Right atrium auricular region (tissue), 2 donors: ENCODE measurements around the gene NTRK3. TPM values are rescaled to one million over a fixed set of nuclear protein-coding genes. Genes with fewer than 3 reads are reported as not detected.

Experiments
- DNase-seq: peaks from one replicate; pipeline ENCODE4 v3.0.0-alpha.2; 2019; ENCODE audit warnings: low spot score
- H3K27ac ChIP-seq, 2 donors: fragments of 200-600 bp; sonication (generic); 1 replicate in 1 of 2; 2 replicates in 1 of 2; pipeline ENCODE4 v1.5.1; 2016 to 2019
- H3K27me3 ChIP-seq, 2 donors: fragments of 200-600 bp; sonication (generic); one replicate each; pipeline versions ENCODE4 v1.5.1 to v1.6.0; 2017 to 2019
- H3K36me3 ChIP-seq: fragments of 200-600 bp; sonication (generic); one replicate; pipeline ENCODE4 v1.5.1; 2016
- H3K4me1 ChIP-seq, 2 donors: fragments of 200-600 bp; sonication (generic); one replicate each; pipeline versions ENCODE4 v1.5.1 to v1.6.0; 2017 to 2019
- H3K4me3 ChIP-seq, 2 donors: fragments of 200-600 bp; sonication (generic); 1 replicate in 1 of 2; 2 replicates in 1 of 2; pipeline ENCODE4 v1.5.1; 2017 to 2019; ENCODE audit warnings: mild to moderate bottlenecking in 1 of 2, moderate library complexity in 1 of 2
- H3K9me3 ChIP-seq, 2 donors: fragments of 200-600 bp; sonication (generic); one replicate each; pipeline ENCODE4 v1.5.1; 2019
- total RNA-seq, 2 donors: library from RNA; depleted of rRNA; stranded (reverse); fragments of >200 nt; gene quantifications; one replicate each; pipeline ENCODE4 v1.1.0, GENCODE V29; 2016
- TF ChIP-seq, protein P1 (sequence below), 2 donors: fragments of 200-600 bp; sonication (generic); IDR thresholded peaks; one replicate each; pipeline ENCODE4 v1.5.1; 2019; ENCODE audit warnings: antibody characterized with exemption in 2 of 2

The NTRK3 gene
- total RNA-seq, 2 donors from 2014 or later, result 1.5 to 4.5 TPM

DNA sequence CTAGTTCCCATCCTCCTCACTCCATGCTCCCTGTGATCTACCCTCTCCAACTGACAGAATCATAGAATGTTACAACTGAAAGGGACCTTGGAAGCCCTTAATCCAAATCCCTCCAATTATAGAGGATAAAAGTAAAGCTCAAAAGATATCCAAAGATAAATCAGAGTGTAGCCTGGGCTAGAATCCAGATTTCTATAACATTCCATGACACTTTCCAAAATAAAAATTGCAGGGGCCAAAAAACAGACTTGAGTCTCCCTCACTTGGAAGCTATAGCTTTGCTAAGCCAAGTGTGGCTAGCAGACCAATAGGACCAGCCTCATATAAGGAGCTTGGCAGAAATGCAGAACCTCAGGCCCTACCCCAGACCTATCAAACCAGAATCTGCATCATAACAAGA, 148.1 kb downstream of the NTRK3 start:
- Histone ChIP-seq H3K36me3 (no peaks in the 10 kb centered on the region), H3K27ac (no peak overlapping the region), H3K9me3 (no peaks in the 10 kb centered on the region), H3K4me3 (no peak overlapping the region), H3K4me1 (no peaks in the 10 kb centered on the region), H3K27me3 (no peaks in the 10 kb centered on the region)
- DNase-seq, result no peak
- TF ChIP-seq, protein P1, sequence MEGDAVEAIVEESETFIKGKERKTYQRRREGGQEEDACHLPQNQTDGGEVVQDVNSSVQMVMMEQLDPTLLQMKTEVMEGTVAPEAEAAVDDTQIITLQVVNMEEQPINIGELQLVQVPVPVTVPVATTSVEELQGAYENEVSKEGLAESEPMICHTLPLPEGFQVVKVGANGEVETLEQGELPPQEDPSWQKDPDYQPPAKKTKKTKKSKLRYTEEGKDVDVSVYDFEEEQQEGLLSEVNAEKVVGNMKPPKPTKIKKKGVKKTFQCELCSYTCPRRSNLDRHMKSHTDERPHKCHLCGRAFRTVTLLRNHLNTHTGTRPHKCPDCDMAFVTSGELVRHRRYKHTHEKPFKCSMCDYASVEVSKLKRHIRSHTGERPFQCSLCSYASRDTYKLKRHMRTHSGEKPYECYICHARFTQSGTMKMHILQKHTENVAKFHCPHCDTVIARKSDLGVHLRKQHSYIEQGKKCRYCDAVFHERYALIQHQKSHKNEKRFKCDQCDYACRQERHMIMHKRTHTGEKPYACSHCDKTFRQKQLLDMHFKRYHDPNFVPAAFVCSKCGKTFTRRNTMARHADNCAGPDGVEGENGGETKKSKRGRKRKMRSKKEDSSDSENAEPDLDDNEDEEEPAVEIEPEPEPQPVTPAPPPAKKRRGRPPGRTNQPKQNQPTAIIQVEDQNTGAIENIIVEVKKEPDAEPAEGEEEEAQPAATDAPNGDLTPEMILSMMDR (IDR thresholded peaks at IDR 0.05), result no peak

DNA sequence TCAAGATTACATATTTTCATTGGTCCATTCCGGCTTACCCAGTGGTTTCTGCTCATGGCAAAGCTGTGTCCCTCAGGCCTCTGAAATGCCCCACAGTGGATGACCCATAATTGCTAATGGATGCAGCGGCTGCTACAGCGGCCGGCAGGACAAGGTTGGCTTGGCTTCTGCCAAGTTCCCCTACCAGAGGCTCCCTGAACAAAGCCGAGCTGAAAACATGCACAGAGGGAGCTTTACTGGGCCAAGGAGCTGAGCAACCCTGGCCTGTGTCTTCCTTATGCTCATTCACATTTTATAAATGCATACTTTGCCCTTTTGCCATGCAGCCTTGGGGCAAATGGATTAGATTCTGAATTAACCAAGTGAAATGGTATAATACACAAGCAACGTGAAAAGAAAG, 150.5 kb downstream of the NTRK3 start:
- no peaks in the 10 kb centered on the region for H3K4me1 ChIP-seq
- TF ChIP-seq, protein P1 (IDR thresholded peaks at IDR 0.05), result no peak
- no peak overlapping the region for H3K27ac ChIP-seq
- no peaks in the 10 kb centered on the region for H3K36me3 ChIP-seq
- no peak for DNase-seq
- no peaks in the 10 kb centered on the region for H3K27me3 ChIP-seq
- no peaks in the 10 kb centered on the region for H3K9me3 ChIP-seq
- H3K4me3 ChIP-seq, result no peak overlapping the region

DNA sequence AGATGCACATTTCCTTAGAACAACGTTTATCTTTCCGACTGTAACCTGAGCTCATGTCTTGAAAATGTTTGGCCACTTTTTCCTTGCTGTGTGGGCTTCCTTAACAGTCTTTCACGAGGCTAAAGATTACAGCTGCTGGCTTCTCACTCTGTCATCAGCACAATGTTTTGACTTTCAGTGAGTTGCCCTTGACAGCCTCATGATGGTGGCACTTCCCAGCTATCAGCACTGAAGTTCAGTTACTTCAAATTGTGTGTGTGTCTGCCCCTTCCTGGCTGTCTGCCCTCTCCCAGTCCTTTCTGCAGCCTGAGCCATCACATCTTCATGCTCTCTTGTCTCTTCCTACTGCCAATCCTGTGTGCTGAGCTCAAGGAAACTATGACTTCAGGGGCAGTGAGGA, 152.2 kb downstream of the NTRK3 start:
- no peak for DNase-seq
- no peaks in the 10 kb centered on the region for H3K9me3 ChIP-seq
- H3K4me1 ChIP-seq, result no peaks in the 10 kb centered on the region
- H3K36me3 ChIP-seq, result no peaks in the 10 kb centered on the region
- H3K4me3 ChIP-seq, result no peak overlapping the region
- TF ChIP-seq, protein P1 (IDR thresholded peaks at IDR 0.05), result no peak
- H3K27me3 ChIP-seq, result no peaks in the 10 kb centered on the region
- no peak overlapping the region for H3K27ac ChIP-seq

DNA sequence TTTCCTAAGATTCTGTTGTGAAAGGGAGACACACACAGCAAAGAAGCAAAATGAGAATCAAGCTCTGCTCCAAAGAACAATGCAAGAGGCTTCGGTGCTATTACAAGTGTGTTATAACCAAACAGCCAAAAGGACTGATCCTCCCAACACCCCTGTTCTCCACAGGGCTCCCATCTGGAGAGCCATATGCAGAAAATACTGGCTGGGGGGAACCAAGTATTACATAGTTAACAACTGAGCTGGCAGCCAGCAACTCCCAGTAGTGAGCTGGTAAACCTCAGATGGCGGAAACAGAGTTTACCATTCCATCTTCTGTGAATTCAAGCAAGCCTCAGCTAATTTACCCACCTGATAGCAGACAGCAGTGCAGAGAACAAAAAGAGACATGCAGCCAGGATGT, 156.4 kb downstream of the NTRK3 start:
- H3K9me3 ChIP-seq, result no peaks in the 10 kb centered on the region
- H3K4me3 ChIP-seq, result no peak overlapping the region
- DNase-seq, result no peak
- H3K27me3 ChIP-seq, result no peaks in the 10 kb centered on the region
- H3K4me1 ChIP-seq, result no peaks in the 10 kb centered on the region
- H3K27ac ChIP-seq, result no peak overlapping the region
- TF ChIP-seq, protein P1 (IDR thresholded peaks at IDR 0.05), result no peak
- H3K36me3 ChIP-seq, result no peaks in the 10 kb centered on the region

DNA sequence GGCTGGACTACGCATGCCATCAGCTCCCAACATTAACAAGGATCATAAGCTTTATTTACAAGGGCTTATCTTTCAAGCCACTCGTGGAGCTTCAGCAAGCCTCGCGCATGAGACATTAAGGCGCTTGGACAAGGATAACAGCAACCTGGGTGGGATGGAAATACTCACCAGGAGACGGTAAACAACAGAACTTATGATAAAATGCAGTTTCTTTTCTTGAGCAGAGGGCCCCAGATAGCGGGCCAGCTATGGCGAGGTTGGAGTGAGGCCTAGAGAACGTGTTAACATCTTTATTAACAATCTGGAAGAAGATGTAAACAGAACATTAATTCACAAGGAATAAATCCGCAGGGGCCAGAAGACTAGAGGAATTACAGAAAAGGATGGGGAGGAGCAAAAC, 158.2 kb downstream of the NTRK3 start:
- Histone ChIP-seq H3K4me3 (no peak overlapping the region), H3K4me1 (no peaks in the 10 kb centered on the region), H3K27me3 (no peaks in the 10 kb centered on the region), H3K27ac (no peak overlapping the region), H3K36me3 (no peaks in the 10 kb centered on the region), H3K9me3 (no peaks in the 10 kb centered on the region)
- DNase-seq, result no peak
- TF ChIP-seq, protein P1 (IDR thresholded peaks at IDR 0.05), result no peak

DNA sequence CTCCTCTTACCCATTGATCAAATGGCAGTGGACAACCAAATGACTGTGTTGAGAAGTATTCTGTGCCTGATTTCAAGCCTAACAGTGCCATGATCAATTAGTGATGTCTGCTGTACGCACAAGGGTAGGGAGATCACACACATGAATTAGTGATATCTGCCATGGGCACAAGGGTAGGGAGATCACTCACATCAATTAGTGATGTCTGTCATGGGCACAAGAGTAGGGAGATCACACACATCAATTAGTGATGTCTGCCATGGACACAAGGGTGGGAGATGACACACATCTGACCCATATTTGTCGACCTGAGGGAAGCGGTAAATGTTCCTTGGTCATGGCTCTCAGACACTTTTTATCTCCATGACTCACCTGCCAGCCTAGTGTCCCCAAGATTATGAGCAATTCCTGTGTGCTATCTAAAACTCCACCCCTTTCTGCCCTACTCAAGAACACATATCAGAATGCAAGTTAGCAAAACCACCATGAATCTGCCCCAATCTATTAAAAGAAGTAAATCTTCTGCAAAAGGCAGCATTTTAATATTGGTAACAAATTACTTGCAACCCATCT, 165.0 kb downstream of the NTRK3 start:
- H3K36me3 ChIP-seq, result no peaks in the 10 kb centered on the region
- DNase-seq, result no peak
- H3K4me1 ChIP-seq, result peaks cover 0 to 8% of the 10 kb centered on the region in 2 donors
- no peak overlapping the region for H3K27ac ChIP-seq
- H3K4me3 ChIP-seq, result no peak overlapping the region
- no peaks in the 10 kb centered on the region for H3K9me3 ChIP-seq
- TF ChIP-seq, protein P1 (IDR thresholded peaks at IDR 0.05), result no peak
- no peaks in the 10 kb centered on the region for H3K27me3 ChIP-seq
